IPS DF 6.9 (cell line): ENCODE data around the gene SLC2A4.
A peak's percentile ranks its signal among the peaks of the same experiment; 100 is the strongest.

Experiments
- DNase-seq: peaks from one replicate; pipeline ENCODE4 v3.0.0-alpha.2; 2013; ENCODE audit warnings: low read depth, low spot score
- H3K27ac ChIP-seq: one replicate; pipeline ENCODE4 v1.5.1; 2013; ENCODE audit warnings: low read length, control low read depth
- H3K27me3 ChIP-seq: 2 replicates; pipeline ENCODE4 v1.6.1; 2013; ENCODE audit warnings: mild to moderate bottlenecking, low read length; ENCODE audit not compliant: control insufficient read depth, insufficient read depth
- H3K36me3 ChIP-seq: 2 replicates; pipeline ENCODE4 v1.6.1; 2013; ENCODE audit warnings: low read length; ENCODE audit not compliant: control insufficient read depth, insufficient read depth
- H3K4me1 ChIP-seq: 2 replicates; pipeline ENCODE4 v1.6.1; 2013; ENCODE audit warnings: low read length; ENCODE audit not compliant: control insufficient read depth, insufficient read depth
- H3K4me3 ChIP-seq: 2 replicates; pipeline ENCODE4 v1.5.1; 2013; ENCODE audit warnings: mild to moderate bottlenecking, low read length
- H3K9me3 ChIP-seq: 2 replicates; pipeline ENCODE4 v1.6.1; 2013; ENCODE audit warnings: low read length, inconsistent platforms; ENCODE audit not compliant: control insufficient read depth, insufficient read depth
- WGBS: extraction: QIAGEN DNeasy Blood & Tissue Kit; methylation state at CpG from one replicate; pipeline ENCODE4 v1.1.7; 2013; ENCODE audit warnings: mixed read lengths, missing lambda C conversion rate; ENCODE audit not compliant: insufficient read length, insufficient coverage; 5-methylcytosine and 5-hydroxymethylcytosine counted together

Gene SLC2A4

DNA sequence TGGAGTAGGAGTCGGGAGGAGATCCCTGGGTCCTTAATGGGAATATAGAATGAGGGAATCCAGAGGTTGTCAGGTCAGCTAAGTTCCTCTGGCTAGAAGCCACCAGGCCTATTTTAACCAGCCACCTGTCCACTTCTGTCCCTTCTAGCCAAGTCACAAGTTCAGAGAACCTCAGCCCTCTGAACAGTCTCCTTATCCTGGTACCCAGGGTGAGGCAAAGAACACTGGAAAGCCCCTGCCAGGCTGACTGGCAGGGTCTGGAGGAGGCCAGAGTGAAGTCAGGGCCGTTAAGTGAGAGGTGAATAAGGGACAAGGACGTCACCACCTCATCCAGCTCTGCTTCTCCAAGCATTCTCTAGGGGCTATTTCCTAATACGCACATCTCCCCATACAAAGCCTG, 32.7 kb upstream of the SLC2A4 start:
- Histone ChIP-seq H3K36me3 (peaks cover 3% of the 10 kb centered on the region; the same call in 1 of the 2 replicates), H3K27me3 (no peaks in the 10 kb centered on the region), H3K4me3 (no peak overlapping the region), H3K27ac (no peak overlapping the region), H3K9me3 (no peaks in the 10 kb centered on the region), H3K4me1 (no peaks in the 10 kb centered on the region)
- no peak for DNase-seq
- WGBS: no CpG with 5 or more reads among the region's 4 CpGs

DNA sequence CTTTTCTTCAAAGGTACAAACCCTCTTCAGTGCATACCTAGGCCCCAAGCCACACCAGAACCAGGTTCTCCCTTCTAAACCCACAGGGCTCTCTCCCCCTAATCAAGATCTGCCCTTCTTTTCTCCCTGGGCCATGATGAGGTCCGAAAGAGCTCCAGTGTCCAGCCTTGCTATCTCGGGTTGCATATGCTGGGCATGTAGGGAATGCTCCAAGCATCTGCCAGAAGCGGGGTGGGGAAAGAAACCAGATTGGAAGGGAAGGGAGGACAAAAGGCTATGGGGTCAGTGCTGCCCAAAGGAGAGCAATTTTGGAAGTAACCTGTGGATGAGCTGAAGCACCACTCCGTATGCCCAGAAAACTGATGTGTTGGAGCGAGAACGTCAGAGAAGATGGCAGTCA, 32.3 kb upstream of the SLC2A4 start:
- no peaks in the 10 kb centered on the region; the same call in 1 of the 2 replicates for H3K36me3 ChIP-seq
- DNase-seq: no peak
- H3K27ac ChIP-seq: no peak overlapping the region
- H3K27me3 ChIP-seq: no peaks in the 10 kb centered on the region
- no peaks in the 10 kb centered on the region for H3K9me3 ChIP-seq
- no CpG with 5 or more reads among the region's 6 CpGs for WGBS
- no peaks in the 10 kb centered on the region for H3K4me1 ChIP-seq
- no peak overlapping the region for H3K4me3 ChIP-seq

DNA sequence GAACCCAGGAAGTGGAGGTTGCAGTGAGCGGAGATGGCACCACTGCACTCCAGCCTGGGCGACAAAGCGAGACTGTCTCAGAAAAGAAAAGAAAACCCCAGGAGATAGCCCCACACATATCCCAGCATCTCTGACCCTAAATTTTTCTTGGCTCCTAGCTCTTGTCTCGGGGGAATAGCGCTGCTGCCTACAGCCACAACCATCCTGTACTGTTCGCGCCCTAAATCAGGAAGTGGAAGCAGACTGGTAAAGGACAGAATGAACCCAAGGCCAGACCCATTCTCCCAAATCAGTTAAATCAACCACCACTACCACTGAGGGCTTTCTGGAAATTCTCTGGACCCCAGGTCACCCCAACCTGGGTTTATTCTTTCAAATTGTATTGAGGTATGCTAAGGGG, 31.7 kb upstream of the SLC2A4 start:
- Histone ChIP-seq H3K27me3 (no peaks in the 10 kb centered on the region), H3K4me3 (no peak overlapping the region), H3K36me3 (peaks cover 3% of the 10 kb centered on the region; the same call in 1 of the 2 replicates), H3K27ac (no peak overlapping the region), H3K4me1 (no peaks in the 10 kb centered on the region), H3K9me3 (no peaks in the 10 kb centered on the region)
- no CpG with 5 or more reads among the region's 7 CpGs for WGBS
- DNase-seq: no peak

DNA sequence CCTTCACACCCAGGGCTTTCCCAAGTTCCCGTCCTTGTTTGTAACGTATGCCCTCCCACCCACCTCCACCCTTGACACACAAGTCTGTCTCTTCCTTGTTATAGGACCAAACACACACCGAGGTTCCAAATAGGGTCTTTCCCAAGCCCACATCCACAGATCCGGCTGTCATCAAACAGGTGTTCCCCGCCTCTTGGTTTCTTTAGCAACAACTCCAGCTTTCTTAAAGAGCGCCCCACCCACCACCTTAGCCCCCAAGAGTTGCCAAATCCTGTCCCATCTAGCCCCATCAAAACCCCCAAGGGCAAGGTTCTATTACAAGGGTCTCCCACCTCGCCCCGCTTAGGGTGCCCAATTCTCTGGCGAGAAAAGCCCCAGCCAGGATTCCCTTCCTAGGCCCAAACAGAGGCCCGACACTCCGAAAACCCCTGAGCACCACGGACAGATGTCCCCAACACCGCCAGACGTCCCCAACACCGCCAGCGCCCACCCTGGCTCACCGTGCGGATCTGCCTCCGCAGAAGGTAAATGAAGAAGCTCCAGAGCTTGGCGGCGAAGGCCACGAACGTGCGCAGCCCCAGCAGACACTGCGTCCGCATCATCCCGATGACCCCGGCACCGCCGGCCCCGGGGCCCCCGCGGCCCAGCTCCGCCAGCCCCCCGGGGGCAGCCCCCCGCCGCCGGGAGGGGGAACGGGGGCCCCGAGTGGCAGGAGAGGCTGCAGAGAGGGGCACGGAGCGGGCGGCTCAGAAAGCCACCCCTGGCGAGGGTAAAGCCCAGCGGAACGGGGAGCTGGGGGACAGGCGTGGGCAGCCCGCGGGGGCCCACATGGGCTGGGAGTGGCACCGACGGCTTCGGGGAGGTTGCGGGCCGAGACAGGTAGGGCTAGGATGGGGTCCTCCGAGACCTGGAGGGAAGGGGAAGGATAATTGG, 30.6 kb upstream of the SLC2A4 start:
- peaks cover 3% of the 10 kb centered on the region; the same call in 1 of the 2 replicates for H3K36me3 ChIP-seq
- H3K4me3 ChIP-seq: peak overlapping the region; percentile 87
- H3K9me3 ChIP-seq: no peaks in the 10 kb centered on the region
- WGBS: no CpG with 5 or more reads among the region's 55 CpGs
- DNase-seq: no peak
- no peaks in the 10 kb centered on the region for H3K4me1 ChIP-seq
- no peak overlapping the region for H3K27ac ChIP-seq
- H3K27me3 ChIP-seq: no peaks in the 10 kb centered on the region

DNA sequence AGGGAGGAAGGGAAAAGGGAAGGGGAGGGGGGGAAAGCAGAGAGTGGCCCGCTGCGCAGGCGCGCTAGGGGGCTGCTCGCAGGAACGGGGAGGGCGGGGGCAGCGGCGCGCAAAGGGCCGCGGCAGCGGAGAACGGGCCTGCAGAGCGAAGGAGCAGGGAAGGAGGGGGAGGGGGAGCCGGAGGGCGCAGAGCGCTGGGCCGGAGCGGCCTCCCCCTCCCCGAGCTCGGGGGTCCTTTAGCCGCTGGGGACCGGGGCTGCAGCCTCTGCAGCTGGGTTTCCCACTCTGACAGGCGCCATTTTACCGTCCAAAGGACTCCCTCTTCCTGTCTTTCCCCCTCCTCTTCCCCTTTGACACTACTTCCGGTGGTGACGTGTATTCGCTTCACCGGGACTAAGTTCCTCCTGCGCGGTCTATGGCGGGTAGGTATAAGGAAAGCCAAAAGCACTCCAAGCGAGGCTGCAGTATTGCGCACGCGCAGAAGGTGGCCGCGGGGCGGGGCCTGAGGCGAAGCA, 29.8 kb upstream of the SLC2A4 start, which contains the start of gene CTDNEP1:
Gene CTDNEP1 (minus strand): TSS at position 74 of the 515 bp plus-strand sequence. CDS start 438 bp downstream, outside the sequence.
- peak; percentile 95 for DNase-seq
- H3K9me3 ChIP-seq: no peaks in the 10 kb centered on the region
- no CpG with 5 or more reads among the region's 41 CpGs for WGBS
- no peak within 1 kb of the TSS for H3K27ac ChIP-seq
- H3K4me3 ChIP-seq: peak within 1 kb of the TSS; percentile 87
- H3K4me1 ChIP-seq: no peaks in the 10 kb centered on the region
- H3K27me3 ChIP-seq: no peaks in the 10 kb centered on the region
- peaks cover 7% of the 10 kb centered on the region; the same call in 1 of the 2 replicates for H3K36me3 ChIP-seq

DNA sequence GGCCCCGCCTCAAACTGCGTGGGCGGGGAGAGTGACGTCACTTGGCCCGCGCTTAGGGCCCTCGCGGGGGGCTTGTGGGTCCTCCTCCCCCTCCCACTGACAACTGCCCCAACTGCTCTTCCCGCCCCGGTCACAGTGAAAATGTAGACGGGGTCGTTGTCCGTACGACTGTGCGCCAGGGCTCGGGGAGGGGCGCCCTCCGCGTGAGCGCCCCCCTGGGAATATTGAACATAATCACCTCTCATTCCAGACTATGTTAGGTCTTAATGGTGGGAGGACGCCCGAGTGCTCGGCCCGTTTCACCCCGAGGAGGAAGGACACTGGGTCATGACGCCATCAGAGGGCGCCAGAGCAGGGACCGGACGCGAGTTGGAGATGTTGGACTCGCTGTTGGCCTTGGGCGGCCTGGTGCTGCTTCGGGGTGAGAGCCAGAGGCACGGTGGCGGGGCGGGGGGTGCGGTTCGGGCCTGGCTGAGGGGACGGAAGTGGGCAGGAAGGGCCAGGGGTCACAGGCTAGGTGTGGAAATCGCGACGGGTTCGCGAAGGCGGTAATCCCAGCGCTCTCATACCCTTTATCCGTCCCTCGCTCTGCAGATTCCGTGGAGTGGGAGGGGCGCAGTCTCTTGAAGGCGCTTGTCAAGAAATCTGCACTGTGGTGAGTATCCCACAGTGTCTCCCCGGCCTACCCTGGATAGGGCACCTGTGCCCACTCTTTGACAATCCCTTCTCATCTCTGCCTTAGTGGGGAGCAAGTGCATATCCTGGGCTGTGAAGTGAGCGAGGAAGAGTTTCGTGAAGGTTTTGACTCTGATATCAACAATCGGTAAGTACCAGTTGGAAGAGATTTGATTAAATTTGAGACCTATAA, 29.1 kb upstream of the SLC2A4 start, which contains the start of gene ELP5:
Gene ELP5 (plus strand): TSS at position 40 of the 868 bp plus-strand sequence. CDS start 336 bp downstream, at position 376.
- no peak for DNase-seq
- Histone ChIP-seq H3K27ac (no peak within 1 kb of the TSS), H3K27me3 (no peaks in the 10 kb centered on the region), H3K9me3 (no peaks in the 10 kb centered on the region), H3K36me3 (peaks cover 7% of the 10 kb centered on the region; the same call in 1 of the 2 replicates), H3K4me3 (peak within 1 kb of the TSS; percentile 87), H3K4me1 (no peaks in the 10 kb centered on the region)
- no CpG with 5 or more reads among the region's 55 CpGs for WGBS

DNA sequence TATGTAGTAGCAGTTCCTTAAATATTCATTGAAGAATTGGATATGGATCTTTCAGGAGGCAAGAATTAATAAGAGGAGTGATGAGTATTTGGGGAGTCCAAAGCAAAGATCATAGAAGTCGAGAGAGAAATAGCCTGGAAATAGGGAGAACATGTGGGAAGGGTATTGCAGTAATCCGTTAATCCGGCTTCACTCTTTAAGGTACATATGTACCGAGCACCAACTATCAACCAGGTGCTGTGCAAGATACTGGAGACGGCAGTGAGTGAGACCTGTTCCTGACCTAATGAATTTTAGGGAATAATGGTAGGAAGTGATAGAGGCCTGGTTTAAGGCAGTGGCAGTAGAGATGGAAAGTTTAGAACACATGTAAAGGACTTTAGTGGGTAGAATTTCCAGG, 28.4 kb upstream of the SLC2A4 start:
- Histone ChIP-seq H3K27me3 (no peaks in the 10 kb centered on the region), H3K36me3 (peaks cover 7% of the 10 kb centered on the region; the same call in 1 of the 2 replicates), H3K4me1 (no peaks in the 10 kb centered on the region), H3K9me3 (no peaks in the 10 kb centered on the region), H3K4me3 (peak overlapping the region; percentile 87; the same call in 1 of the 2 replicates), H3K27ac (no peak overlapping the region)
- no peak for DNase-seq
- WGBS: no CpG with 5 or more reads among the region's 5 CpGs

DNA sequence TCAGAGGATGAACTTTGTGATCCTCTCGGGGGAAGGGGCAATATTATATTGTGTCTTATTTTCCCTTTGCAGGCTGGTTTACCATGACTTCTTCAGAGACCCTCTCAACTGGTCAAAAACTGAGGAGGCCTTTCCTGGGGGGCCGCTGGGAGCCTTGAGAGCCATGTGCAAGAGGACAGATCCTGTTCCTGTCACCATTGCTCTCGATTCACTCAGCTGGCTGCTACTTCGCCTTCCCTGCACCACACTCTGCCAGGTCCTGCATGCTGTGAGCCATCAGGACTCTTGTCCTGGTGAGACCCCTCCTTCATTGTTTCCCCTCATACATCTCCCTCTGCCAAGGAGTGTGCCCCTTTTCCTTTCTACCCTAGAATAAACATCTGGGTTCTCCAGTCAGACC, 27.0 kb upstream of the SLC2A4 start:
- H3K4me3 ChIP-seq: no peak overlapping the region
- WGBS: no CpG with 5 or more reads among the region's 4 CpGs
- peaks cover 14% of the 10 kb centered on the region; the same call in 1 of the 2 replicates for H3K36me3 ChIP-seq
- no peaks in the 10 kb centered on the region for H3K4me1 ChIP-seq
- no peaks in the 10 kb centered on the region for H3K9me3 ChIP-seq
- no peak for DNase-seq
- no peak overlapping the region for H3K27ac ChIP-seq
- no peaks in the 10 kb centered on the region for H3K27me3 ChIP-seq

DNA sequence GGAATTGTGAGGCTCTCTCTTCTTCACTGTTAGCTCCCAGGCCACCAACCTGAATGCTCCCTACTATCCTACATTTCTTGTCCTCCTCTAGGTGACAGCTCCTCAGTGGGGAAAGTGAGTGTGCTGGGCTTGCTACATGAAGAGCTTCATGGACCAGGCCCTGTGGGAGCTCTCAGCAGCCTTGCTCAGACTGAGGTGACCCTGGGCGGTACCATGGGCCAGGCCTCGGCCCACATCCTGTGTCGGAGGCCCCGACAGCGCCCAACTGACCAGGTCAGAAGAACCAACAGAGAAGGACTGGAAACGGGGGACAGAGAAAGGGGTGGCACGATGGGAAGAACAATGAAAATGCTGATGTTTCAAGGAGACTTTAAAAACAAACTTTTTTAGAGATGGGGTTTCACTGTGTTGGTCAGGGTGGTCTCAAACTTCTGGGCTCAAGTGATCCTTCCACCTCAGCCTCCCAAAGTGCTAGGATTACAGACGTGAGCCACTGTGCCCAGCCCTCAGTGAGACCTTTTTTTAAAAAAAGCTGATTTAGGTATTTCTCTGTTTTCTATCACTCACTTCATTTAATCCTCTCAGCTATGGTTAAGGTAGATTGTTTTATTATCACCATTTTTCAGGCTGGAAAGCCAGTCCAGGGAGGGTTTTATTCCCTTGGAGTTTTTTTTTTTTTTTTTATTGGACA, 24.6 kb upstream of the SLC2A4 start:
- no peak for DNase-seq
- Histone ChIP-seq H3K27me3 (no peaks in the 10 kb centered on the region), H3K36me3 (peaks cover 14% of the 10 kb centered on the region; the same call in 1 of the 2 replicates), H3K4me3 (no peak overlapping the region), H3K27ac (no peak overlapping the region), H3K4me1 (no peaks in the 10 kb centered on the region; the same call in 1 of the 2 replicates), H3K9me3 (no peaks in the 10 kb centered on the region)
- no CpG with 5 or more reads among the region's 8 CpGs for WGBS
